Activated CD8-positive, alpha-beta T cell treated with anti-CD3 and anti-CD28 coated beads for 36 hours (primary cell): ENCODE results near the gene SLC13A4. TPM values are rescaled to one million over a fixed set of nuclear protein-coding genes. Genes with fewer than 3 reads are reported as not detected.
A peak's percentile ranks its signal among the peaks of the same experiment; 100 is the strongest.

Experiments used
- ATAC-seq: fragments of 200-7000 bp; cut with Tn5 transposase; one replicate; pipeline ENCODE4 v1.10.0; 2021; ENCODE audit warnings: mild to moderate bottlenecking, moderate library complexity
- CTCF ChIA-PET: fragments of 350-600 bp; sonication (Branson Sonifier 250); formaldehyde crosslinking; loops from one replicate; lab custom pipeline; 2021; ENCODE audit warnings: antibody characterized with exemption; lab: Charles Lee
- POLR2A ChIA-PET: fragments of 350-600 bp; sonication (Branson Sonifier 250); formaldehyde crosslinking; loops from one replicate; lab custom pipeline; 2021; ENCODE audit warnings: antibody characterized with exemption; lab: Charles Lee
- DNase-seq: peaks from one replicate; pipeline ENCODE4 v3.0.0-alpha.2; 2020
- H3K27ac Mint-ChIP-seq: one replicate; pipeline ENCODE4 v1.8.0; 2021; ENCODE audit warnings: mild to moderate bottlenecking, mixed read lengths
- H3K27me3 Mint-ChIP-seq: one replicate; pipeline ENCODE4 v1.8.0; 2021; ENCODE audit warnings: mixed read lengths
- H3K36me3 Mint-ChIP-seq: one replicate; pipeline ENCODE4 v1.8.0; 2021; ENCODE audit warnings: low read depth, mixed read lengths
- H3K4me1 Mint-ChIP-seq: one replicate; pipeline ENCODE4 v1.8.0; 2021; ENCODE audit warnings: low read depth, mixed read lengths
- H3K4me3 Mint-ChIP-seq: one replicate; pipeline ENCODE4 v1.8.0; 2021; ENCODE audit warnings: mild to moderate bottlenecking, moderate library complexity, mixed read lengths
- H3K9me3 Mint-ChIP-seq: one replicate; pipeline ENCODE4 v1.8.0; 2021; ENCODE audit warnings: mixed read lengths
- intact Hi-C: fragments of 100-400 bp; cut with micrococcal nuclease; formaldehyde crosslinking; loops from one replicate; pipeline ENCODE4 v1.10.0; 2022
- total RNA-seq, 2 experiments: library from RNA; stranded (reverse); gene quantifications; one replicate each; pipeline ENCODE4 v1.2.3, GENCODE V29; 2021
- TF ChIP-seq, protein P1 (sequence below): fragments of 200-600 bp; IDR thresholded peaks from one replicate; pipeline ENCODE4 v1.8.0; 2022; ENCODE audit warnings: antibody characterized with exemption, mild to moderate bottlenecking

SLC13A4 gene
- total RNA-seq, 2 experiments from 2014 or later: not detected

DNA sequence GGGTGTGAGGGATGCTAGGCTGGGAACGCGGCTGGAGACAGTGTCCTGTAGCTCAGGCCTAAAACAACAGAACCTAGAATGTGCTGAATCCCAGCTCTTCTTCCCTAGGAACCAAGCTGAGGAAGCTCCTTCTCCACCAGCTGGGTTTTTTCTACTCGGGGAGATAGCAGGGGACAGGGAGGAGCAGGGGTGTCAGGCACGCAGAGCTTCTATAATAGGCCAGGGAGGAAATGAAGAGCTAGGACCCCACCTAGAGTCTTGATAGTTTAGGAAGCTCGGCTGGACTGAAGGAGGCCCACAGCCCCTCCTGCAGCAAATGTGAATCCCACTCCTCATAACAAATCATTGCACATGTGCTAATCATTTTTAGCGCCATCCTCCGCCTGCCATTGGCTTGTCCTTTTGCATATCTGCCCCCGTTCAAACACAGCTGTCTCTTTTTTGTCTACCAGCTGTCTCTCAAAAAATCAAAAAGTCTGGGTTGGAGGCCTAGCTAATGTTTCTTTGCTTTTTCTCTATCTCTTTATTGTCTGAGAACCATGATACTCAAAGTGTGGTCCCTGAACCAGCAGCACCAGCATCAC, 44.7 kb upstream of the SLC13A4 start:
- intact Hi-C loops: no loop called here
- H3K27me3 Mint-ChIP-seq: peaks cover 2% of the 10 kb centered on the region
- CTCF ChIA-PET: no interaction called here
- peak overlapping the region; percentile 45 for H3K27ac Mint-ChIP-seq
- ATAC-seq (no peak), DNase-seq (no peak)
- H3K9me3 Mint-ChIP-seq: no peaks in the 10 kb centered on the region
- H3K4me1 Mint-ChIP-seq: no peaks in the 10 kb centered on the region
- POLR2A ChIA-PET: no interaction called here
- no peaks in the 10 kb centered on the region for H3K36me3 Mint-ChIP-seq
- TF ChIP-seq, protein P1, sequence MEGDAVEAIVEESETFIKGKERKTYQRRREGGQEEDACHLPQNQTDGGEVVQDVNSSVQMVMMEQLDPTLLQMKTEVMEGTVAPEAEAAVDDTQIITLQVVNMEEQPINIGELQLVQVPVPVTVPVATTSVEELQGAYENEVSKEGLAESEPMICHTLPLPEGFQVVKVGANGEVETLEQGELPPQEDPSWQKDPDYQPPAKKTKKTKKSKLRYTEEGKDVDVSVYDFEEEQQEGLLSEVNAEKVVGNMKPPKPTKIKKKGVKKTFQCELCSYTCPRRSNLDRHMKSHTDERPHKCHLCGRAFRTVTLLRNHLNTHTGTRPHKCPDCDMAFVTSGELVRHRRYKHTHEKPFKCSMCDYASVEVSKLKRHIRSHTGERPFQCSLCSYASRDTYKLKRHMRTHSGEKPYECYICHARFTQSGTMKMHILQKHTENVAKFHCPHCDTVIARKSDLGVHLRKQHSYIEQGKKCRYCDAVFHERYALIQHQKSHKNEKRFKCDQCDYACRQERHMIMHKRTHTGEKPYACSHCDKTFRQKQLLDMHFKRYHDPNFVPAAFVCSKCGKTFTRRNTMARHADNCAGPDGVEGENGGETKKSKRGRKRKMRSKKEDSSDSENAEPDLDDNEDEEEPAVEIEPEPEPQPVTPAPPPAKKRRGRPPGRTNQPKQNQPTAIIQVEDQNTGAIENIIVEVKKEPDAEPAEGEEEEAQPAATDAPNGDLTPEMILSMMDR: no peak
- no peak overlapping the region for H3K4me3 Mint-ChIP-seq

DNA sequence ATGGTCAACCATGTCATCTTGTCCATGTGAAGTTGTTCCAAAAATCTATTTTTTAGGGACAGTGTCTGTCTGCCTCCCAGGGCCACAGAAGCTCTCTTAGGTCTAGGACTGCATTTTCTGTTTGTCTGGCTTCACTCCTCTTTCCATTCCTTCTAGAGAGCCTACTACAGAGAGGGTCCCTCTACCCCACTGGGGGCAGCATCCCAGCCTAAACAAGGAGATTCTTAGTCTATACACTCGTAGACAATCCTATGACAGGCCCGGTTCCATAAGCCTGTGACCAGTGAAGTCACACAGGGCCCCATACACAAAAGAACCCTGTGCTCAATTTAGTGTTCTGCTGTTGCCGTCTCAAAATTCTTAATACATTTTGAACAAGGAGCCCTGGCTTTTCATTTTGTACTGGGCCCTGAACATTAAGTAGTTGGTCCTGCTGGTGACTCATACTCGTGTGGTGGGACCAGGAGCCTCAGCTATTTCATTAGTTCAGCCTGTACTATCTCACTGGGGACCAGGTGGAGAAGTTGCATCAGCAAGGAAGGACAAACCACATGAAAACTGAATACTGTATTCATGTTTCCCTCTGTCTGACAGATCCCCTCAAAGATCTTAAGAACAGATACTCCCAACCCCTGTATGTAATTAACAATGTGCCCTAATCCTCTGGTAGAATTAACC, 44.1 kb upstream of the SLC13A4 start:
- Mint-ChIP-seq H3K4me3 (no peak overlapping the region), H3K27me3 (peaks cover 5% of the 10 kb centered on the region), H3K36me3 (no peaks in the 10 kb centered on the region), H3K27ac (no peak overlapping the region), H3K9me3 (no peaks in the 10 kb centered on the region), H3K4me1 (no peaks in the 10 kb centered on the region)
- no peak for DNase-seq
- no peak for ATAC-seq
- intact Hi-C loops: no loop called here
- ChIA-PET POLR2A (no interaction called here), CTCF (interaction anchor here (0.7 kb wide), 1 partner anchor 10 kb away, joined by 3 read pairs; no protein-coding TSS in a partner anchor)
- TF ChIP-seq, protein P1: no peak

DNA sequence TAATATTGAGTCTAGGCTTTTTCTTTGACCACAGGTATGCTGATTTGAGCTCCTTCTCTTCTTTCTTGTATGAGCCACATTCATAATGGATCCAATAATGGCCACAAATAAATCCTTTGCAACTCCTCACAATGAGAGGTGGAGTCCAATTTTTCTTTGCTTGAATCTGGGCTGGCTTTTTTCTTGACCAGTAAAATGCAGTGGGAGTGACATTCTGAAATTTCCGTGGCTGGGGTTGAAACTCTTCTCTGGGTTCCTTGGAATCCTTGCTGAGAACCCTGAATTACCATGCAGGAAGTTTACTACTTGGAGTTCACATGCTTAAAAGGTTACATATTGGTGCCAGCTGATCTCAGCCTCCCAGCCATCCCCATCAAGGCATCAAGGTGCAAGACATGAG, 43.1 kb upstream of the SLC13A4 start:
- ChIA-PET POLR2A (no interaction called here), CTCF (no interaction called here)
- intact Hi-C loops: no loop called here
- DNase-seq: no peak
- Mint-ChIP-seq H3K36me3 (no peaks in the 10 kb centered on the region), H3K27ac (no peak overlapping the region), H3K4me3 (no peak overlapping the region), H3K27me3 (peaks cover 13% of the 10 kb centered on the region), H3K9me3 (no peaks in the 10 kb centered on the region), H3K4me1 (no peaks in the 10 kb centered on the region)
- no peak for ATAC-seq
- TF ChIP-seq, protein P1: no peak

DNA sequence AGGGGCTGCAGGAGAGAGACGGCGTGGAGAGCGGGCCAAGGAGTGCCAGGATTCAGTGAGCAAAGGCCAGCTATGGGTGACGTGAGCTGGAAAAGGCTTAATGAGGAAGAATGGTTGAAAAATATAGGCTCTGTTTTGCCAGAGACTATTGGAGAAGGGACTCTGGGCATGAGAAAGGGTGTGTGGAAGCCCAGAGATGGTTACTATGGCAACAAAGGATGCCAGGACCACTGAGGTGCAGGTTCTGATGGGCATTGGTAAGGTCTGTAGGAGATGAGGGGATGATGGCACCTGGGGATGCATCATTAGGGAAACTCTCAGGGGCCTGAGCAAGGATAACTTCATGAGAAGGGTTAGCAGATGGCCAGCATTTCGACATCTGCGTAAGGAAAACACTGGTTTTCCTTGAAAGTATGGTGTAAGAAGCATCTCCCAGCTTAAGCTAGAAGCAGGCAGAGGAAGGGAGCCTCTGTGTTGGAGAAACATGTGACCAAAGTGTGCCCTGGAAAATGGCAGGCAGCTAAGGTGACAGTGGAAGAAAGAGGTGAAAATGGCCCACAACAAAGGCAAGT, 42.2 kb upstream of the SLC13A4 start:
- ATAC-seq (no peak), DNase-seq (no peak)
- Mint-ChIP-seq H3K36me3 (no peaks in the 10 kb centered on the region), H3K27ac (no peak overlapping the region), H3K4me3 (no peak overlapping the region), H3K4me1 (no peaks in the 10 kb centered on the region), H3K9me3 (no peaks in the 10 kb centered on the region), H3K27me3 (peaks cover 18% of the 10 kb centered on the region)
- POLR2A ChIA-PET: no interaction called here
- TF ChIP-seq, protein P1: no peak
- CTCF ChIA-PET: no interaction called here
- intact Hi-C loops: no loop called here
